ENCODE results near the gene ARHGAP28. TPM values are rescaled to one million over a fixed set of nuclear protein-coding genes. Genes with fewer than 3 reads are reported as not detected.

ARHGAP28 gene
- total RNA-seq, 1 experiment from 2014 or later, result not detected

GRCh38 chr18:6951336-6952090 is 222.0 kb downstream of the ARHGAP28 start:
- Histone ChIP-seq H3K27ac (ENCODE audit: low read length) (no peak overlapping the region), H3K9ac (ENCODE audit: low read length) (no peak overlapping the region), H3K27me3 (ENCODE audit: low read length) (no peaks in the 10 kb centered on the region), H3K4me1 (ENCODE audit: low read length) (no peaks in the 10 kb centered on the region), H3K4me3 (ENCODE audit: low read length) (no peak overlapping the region), H2AFZ (ENCODE audit: low read length) (no peak overlapping the region), H3K4me2 (ENCODE audit: low read depth, low read length, poor library complexity, severe bottlenecking) (no peak overlapping the region), H3K9me3 (ENCODE audit: low read length) (no peaks in the 10 kb centered on the region), H3K9me2 (replicated peaks; ENCODE audit: insufficient read depth, low read length) (no peaks in the 10 kb centered on the region), H3K36me3 (ENCODE audit: insufficient read depth, low read length) (no peaks in the 10 kb centered on the region), H4K20me1 (ENCODE audit: insufficient read depth, low read depth, low read length) (no peaks in the 10 kb centered on the region), H3K79me2 (ENCODE audit: low read length) (no peaks in the 10 kb centered on the region)
- DNase-seq, result no peak

GRCh38 chr18:6954501-6954900 is 225.0 kb downstream of the ARHGAP28 start:
- no peaks in the 10 kb centered on the region for H3K9me2 ChIP-seq (replicated peaks; ENCODE audit: insufficient read depth, low read length)
- H4K20me1 ChIP-seq (ENCODE audit: insufficient read depth, low read depth, low read length), result no peaks in the 10 kb centered on the region
- no peaks in the 10 kb centered on the region for H3K27me3 ChIP-seq (ENCODE audit: low read length)
- no peak overlapping the region for H3K27ac ChIP-seq (ENCODE audit: low read length)
- no peak for DNase-seq
- no peaks in the 10 kb centered on the region for H3K4me1 ChIP-seq (ENCODE audit: low read length)
- H3K79me2 ChIP-seq (ENCODE audit: low read length), result no peaks in the 10 kb centered on the region
- H3K36me3 ChIP-seq (ENCODE audit: insufficient read depth, low read length), result no peaks in the 10 kb centered on the region
- no peak overlapping the region for H3K9ac ChIP-seq (ENCODE audit: low read length)
- H2AFZ ChIP-seq (ENCODE audit: low read length), result no peak overlapping the region
- H3K4me3 ChIP-seq (ENCODE audit: low read length), result no peak overlapping the region
- no peak overlapping the region for H3K4me2 ChIP-seq (ENCODE audit: low read depth, low read length, poor library complexity, severe bottlenecking)
- H3K9me3 ChIP-seq (ENCODE audit: low read length), result no peaks in the 10 kb centered on the region

DNA sequence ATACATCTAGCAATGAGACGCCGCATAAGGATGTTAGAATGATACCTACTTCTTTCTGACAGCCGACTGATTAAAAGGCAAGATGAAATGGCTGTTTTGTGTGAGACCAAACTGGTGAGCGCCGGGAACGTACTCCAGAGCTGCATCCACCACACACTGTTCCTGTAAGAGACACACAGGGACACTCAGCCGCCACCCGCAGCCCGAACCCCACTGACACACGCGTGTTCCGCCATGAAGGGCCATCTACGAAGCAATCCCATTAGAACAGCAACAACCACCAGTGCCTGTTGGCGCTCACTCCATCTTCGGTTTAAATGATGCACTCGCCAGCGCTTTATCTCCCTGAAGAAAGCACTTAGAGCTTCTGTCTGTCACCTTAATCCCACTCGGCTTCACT is 225.8 kb downstream of the ARHGAP28 start:
- Histone ChIP-seq H3K4me1 (ENCODE audit: low read length) (no peaks in the 10 kb centered on the region), H2AFZ (ENCODE audit: low read length) (no peak overlapping the region), H3K36me3 (ENCODE audit: insufficient read depth, low read length) (no peaks in the 10 kb centered on the region), H3K9me3 (ENCODE audit: low read length) (no peaks in the 10 kb centered on the region), H4K20me1 (ENCODE audit: insufficient read depth, low read depth, low read length) (no peaks in the 10 kb centered on the region), H3K9ac (ENCODE audit: low read length) (no peak overlapping the region), H3K4me2 (ENCODE audit: low read depth, low read length, poor library complexity, severe bottlenecking) (no peak overlapping the region), H3K4me3 (ENCODE audit: low read length) (no peak overlapping the region), H3K27ac (ENCODE audit: low read length) (no peak overlapping the region), H3K79me2 (ENCODE audit: low read length) (no peaks in the 10 kb centered on the region), H3K9me2 (replicated peaks; ENCODE audit: insufficient read depth, low read length) (no peaks in the 10 kb centered on the region), H3K27me3 (ENCODE audit: low read length) (no peaks in the 10 kb centered on the region)
- no peak for DNase-seq

- no peaks in the 10 kb centered on the region for H3K79me2 ChIP-seq (ENCODE audit: low read length)
- no peak overlapping the region for H2AFZ ChIP-seq (ENCODE audit: low read length)
- H3K36me3 ChIP-seq (ENCODE audit: insufficient read depth, low read length), result no peaks in the 10 kb centered on the region
- DNase-seq, result no peak
- H3K9me2 ChIP-seq (replicated peaks; ENCODE audit: insufficient read depth, low read length), result no peaks in the 10 kb centered on the region
- no peaks in the 10 kb centered on the region for H4K20me1 ChIP-seq (ENCODE audit: insufficient read depth, low read depth, low read length)
- H3K4me2 ChIP-seq (ENCODE audit: low read depth, low read length, poor library complexity, severe bottlenecking), result no peak overlapping the region
- H3K9me3 ChIP-seq (ENCODE audit: low read length), result no peaks in the 10 kb centered on the region
- H3K27ac ChIP-seq (ENCODE audit: low read length), result no peak overlapping the region
- H3K4me3 ChIP-seq (ENCODE audit: low read length), result no peak overlapping the region
- H3K9ac ChIP-seq (ENCODE audit: low read length), result no peak overlapping the region
- H3K4me1 ChIP-seq (ENCODE audit: low read length), result no peaks in the 10 kb centered on the region
- H3K27me3 ChIP-seq (ENCODE audit: low read length), result no peaks in the 10 kb centered on the region
Measured at GRCh38 chr18:6956495-6956894, 227.0 kb downstream of the ARHGAP28 start.

GRCh38 chr18:6956999-6957398 is 227.5 kb downstream of the ARHGAP28 start:
- Histone ChIP-seq H3K4me3 (ENCODE audit: low read length) (no peak overlapping the region), H3K36me3 (ENCODE audit: insufficient read depth, low read length) (no peaks in the 10 kb centered on the region), H3K9me2 (replicated peaks; ENCODE audit: insufficient read depth, low read length) (no peaks in the 10 kb centered on the region), H3K9ac (ENCODE audit: low read length) (no peak overlapping the region), H3K27me3 (ENCODE audit: low read length) (no peaks in the 10 kb centered on the region), H3K27ac (ENCODE audit: low read length) (no peak overlapping the region), H3K79me2 (ENCODE audit: low read length) (no peaks in the 10 kb centered on the region), H3K4me2 (ENCODE audit: low read depth, low read length, poor library complexity, severe bottlenecking) (no peak overlapping the region), H4K20me1 (ENCODE audit: insufficient read depth, low read depth, low read length) (no peaks in the 10 kb centered on the region), H2AFZ (ENCODE audit: low read length) (no peak overlapping the region), H3K4me1 (ENCODE audit: low read length) (no peaks in the 10 kb centered on the region), H3K9me3 (ENCODE audit: low read length) (no peaks in the 10 kb centered on the region)
- no peak for DNase-seq

GRCh38 chr18:6959110-6959509 is 229.6 kb downstream of the ARHGAP28 start:
- no peak overlapping the region for H3K9ac ChIP-seq (ENCODE audit: low read length)
- no peaks in the 10 kb centered on the region for H3K4me1 ChIP-seq (ENCODE audit: low read length)
- no peak for DNase-seq
- no peaks in the 10 kb centered on the region for H3K79me2 ChIP-seq (ENCODE audit: low read length)
- no peak overlapping the region for H3K27ac ChIP-seq (ENCODE audit: low read length)
- H4K20me1 ChIP-seq (ENCODE audit: insufficient read depth, low read depth, low read length), result no peaks in the 10 kb centered on the region
- no peak overlapping the region for H2AFZ ChIP-seq (ENCODE audit: low read length)
- H3K9me2 ChIP-seq (replicated peaks; ENCODE audit: insufficient read depth, low read length), result no peaks in the 10 kb centered on the region
- H3K9me3 ChIP-seq (ENCODE audit: low read length), result no peaks in the 10 kb centered on the region
- H3K4me2 ChIP-seq (ENCODE audit: low read depth, low read length, poor library complexity, severe bottlenecking), result no peak overlapping the region
- no peaks in the 10 kb centered on the region for H3K36me3 ChIP-seq (ENCODE audit: insufficient read depth, low read length)
- no peak overlapping the region for H3K4me3 ChIP-seq (ENCODE audit: low read length)
- H3K27me3 ChIP-seq (ENCODE audit: low read length), result no peaks in the 10 kb centered on the region

DNA sequence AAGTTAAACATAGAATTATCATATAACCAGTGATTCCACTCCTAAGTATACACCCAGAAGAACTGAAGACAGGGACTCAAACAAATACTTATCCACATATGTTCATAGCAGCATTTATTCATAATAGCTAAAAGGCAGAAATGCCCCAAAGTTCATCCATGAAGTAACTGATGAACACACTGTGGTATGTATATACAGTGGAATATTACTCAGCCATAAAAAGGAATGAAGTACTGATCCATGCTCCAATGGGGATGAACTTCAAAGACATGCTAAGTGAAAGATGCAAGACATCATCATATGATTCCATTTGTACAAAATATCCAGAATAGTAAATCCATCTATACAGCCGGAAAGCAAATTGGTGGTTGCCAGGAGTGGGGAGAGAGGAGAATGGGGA is 230.6 kb downstream of the ARHGAP28 start:
- Histone ChIP-seq H3K4me2 (ENCODE audit: low read depth, low read length, poor library complexity, severe bottlenecking) (no peak overlapping the region), H2AFZ (ENCODE audit: low read length) (no peak overlapping the region), H3K27me3 (ENCODE audit: low read length) (no peaks in the 10 kb centered on the region), H3K9me3 (ENCODE audit: low read length) (no peaks in the 10 kb centered on the region), H3K9ac (ENCODE audit: low read length) (no peak overlapping the region), H3K4me1 (ENCODE audit: low read length) (no peaks in the 10 kb centered on the region), H3K9me2 (replicated peaks; ENCODE audit: insufficient read depth, low read length) (no peaks in the 10 kb centered on the region), H4K20me1 (ENCODE audit: insufficient read depth, low read depth, low read length) (no peaks in the 10 kb centered on the region), H3K79me2 (ENCODE audit: low read length) (no peaks in the 10 kb centered on the region), H3K36me3 (ENCODE audit: insufficient read depth, low read length) (no peaks in the 10 kb centered on the region), H3K27ac (ENCODE audit: low read length) (no peak overlapping the region), H3K4me3 (ENCODE audit: low read length) (no peak overlapping the region)
- no peak for DNase-seq

GRCh38 chr18:6960656-6961055 is 231.1 kb downstream of the ARHGAP28 start:
- DNase-seq, result no peak

More at GRCh38 chr18:6960656-6961055, 231.1 kb downstream of the ARHGAP28 start:
- no peaks in the 10 kb centered on the region for H4K20me1 ChIP-seq (ENCODE audit: insufficient read depth, low read depth, low read length)
- no peak overlapping the region for H3K4me3 ChIP-seq (ENCODE audit: low read length)
- no peaks in the 10 kb centered on the region for H3K4me1 ChIP-seq (ENCODE audit: low read length)
- no peaks in the 10 kb centered on the region for H3K9me3 ChIP-seq (ENCODE audit: low read length)
- no peaks in the 10 kb centered on the region for H3K79me2 ChIP-seq (ENCODE audit: low read length)
- H3K4me2 ChIP-seq (ENCODE audit: low read depth, low read length, poor library complexity, severe bottlenecking), result no peak overlapping the region
- no peak overlapping the region for H2AFZ ChIP-seq (ENCODE audit: low read length)
- no peak overlapping the region for H3K9ac ChIP-seq (ENCODE audit: low read length)
- H3K27ac ChIP-seq (ENCODE audit: low read length), result no peak overlapping the region
- H3K9me2 ChIP-seq (replicated peaks; ENCODE audit: insufficient read depth, low read length), result no peaks in the 10 kb centered on the region
- H3K36me3 ChIP-seq (ENCODE audit: insufficient read depth, low read length), result no peaks in the 10 kb centered on the region
- no peaks in the 10 kb centered on the region for H3K27me3 ChIP-seq (ENCODE audit: low read length)
